Stimulated activated CD8-positive, alpha-beta memory T cell treated with anti-CD3 and anti-CD28 coated beads, Interleukin-2, amount 100 ng/mL, for 48 hours (primary cell): ENCODE data around the gene RUNX2.
A peak's percentile ranks its signal among the peaks of the same experiment; 100 is the strongest.
"Not testable (repeated sequence)": the region's sequence is repeated elsewhere in the genome, so short reads cannot be mapped to it uniquely, and the experiment has no call there.

ENCODE experiments used
- DNase-seq, 2 donors: peaks; one replicate each; pipeline ENCODE4 v3.0.0-alpha.2; 2020; ENCODE audit warnings: low read depth in 2 of 2

Gene RUNX2

GRCh38 chr6:45327956-45328522, at the start of gene RUNX2:
TSS of gene RUNX2 (plus strand) at chr6:45328330. CDS start at chr6:45328727, 397 bp downstream.
- no peak for DNase-seq

GRCh38 chr6:45278367-45278766, 49.8 kb upstream of the RUNX2 start:
- DNase-seq: no peak

- not testable (repeated sequence) for DNase-seq
Measured at GRCh38 chr6:45286707-45287106, 41.4 kb upstream of the RUNX2 start.

GRCh38 chr6:45289751-45290514, 38.2 kb upstream of the RUNX2 start:
- DNase-seq: no peak

GRCh38 chr6:45293306-45293705, 34.8 kb upstream of the RUNX2 start:
- no peak for DNase-seq

- DNase-seq: not testable (repeated sequence)
Measured at GRCh38 chr6:45294065-45294701, 33.9 kb upstream of the RUNX2 start.

- no peak for DNase-seq
Measured at GRCh38 chr6:45297320-45297719, 30.8 kb upstream of the RUNX2 start.

- DNase-seq: no peak
Measured at GRCh38 chr6:45299096-45299581, 29.0 kb upstream of the RUNX2 start.

GRCh38 chr6:45300736-45301135, 27.4 kb upstream of the RUNX2 start:
- DNase-seq: no peak

GRCh38 chr6:45301348-45302142, 26.6 kb upstream of the RUNX2 start:
- no peak for DNase-seq

GRCh38 chr6:45302832-45303231, 25.3 kb upstream of the RUNX2 start:
- no peak for DNase-seq

GRCh38 chr6:45305546-45305945, 22.6 kb upstream of the RUNX2 start:
- no peak for DNase-seq

- DNase-seq: peak in 1 of 2 donors; percentile 1
Measured at GRCh38 chr6:45310118-45310788, 17.9 kb upstream of the RUNX2 start.

- DNase-seq: no peak
Measured at GRCh38 chr6:45314146-45314545, 14.0 kb upstream of the RUNX2 start.

GRCh38 chr6:45320349-45320748, 7.8 kb upstream of the RUNX2 start:
- DNase-seq: no peak

- DNase-seq: no peak
Measured at GRCh38 chr6:45323656-45324224, 4.4 kb upstream of the RUNX2 start.

- no peak for DNase-seq
Measured at GRCh38 chr6:45326698-45327417, 1.3 kb upstream of the RUNX2 start.

GRCh38 chr6:45328523-45328922, 393 bp downstream of the RUNX2 start:
- DNase-seq: no peak

- no peak for DNase-seq
Measured at GRCh38 chr6:45344900-45345299, 16.8 kb downstream of the RUNX2 start.

GRCh38 chr6:45350186-45350710, 22.1 kb downstream of the RUNX2 start:
- DNase-seq: no peak
